Neuronal stem cell (in vitro differentiated cells): ENCODE data around the gene MDFIC.

Source experiments
- DNase-seq: peaks from one replicate; pipeline ENCODE4 v3.0.0-alpha.2; 2013; ENCODE audit warnings: low spot score
- H2AFZ ChIP-seq: one replicate; pipeline ENCODE4 v1.6.1; 2013; ENCODE audit warnings: mild to moderate bottlenecking, low read length, inconsistent platforms
- H2AK5ac ChIP-seq: 2 replicates; pipeline ENCODE4 v1.6.1; 2013; ENCODE audit warnings: low read depth, mild to moderate bottlenecking, inconsistent platforms, low read length, moderate library complexity, mixed read lengths
- H2BK120ac ChIP-seq: 2 replicates; pipeline ENCODE4 v1.6.1; 2013; ENCODE audit warnings: low read depth, mild to moderate bottlenecking, inconsistent platforms, low read length, moderate library complexity, mixed read lengths
- H2BK12ac ChIP-seq: one replicate; pipeline ENCODE4 v1.6.1; 2013; ENCODE audit warnings: low read length, inconsistent platforms
- H2BK15ac ChIP-seq: 2 replicates; pipeline ENCODE4 v1.6.1; 2013; ENCODE audit warnings: mild to moderate bottlenecking, low read length, inconsistent platforms, mixed read lengths
- H2BK5ac ChIP-seq: one replicate; pipeline ENCODE4 v1.6.1; 2013; ENCODE audit warnings: inconsistent platforms, mild to moderate bottlenecking, low read length, moderate library complexity
- H3K14ac ChIP-seq: one replicate; pipeline ENCODE4 v1.6.1; 2013; ENCODE audit warnings: low read length, inconsistent platforms
- H3K18ac ChIP-seq: 2 replicates; pipeline ENCODE4 v1.6.1; 2013; ENCODE audit warnings: low read length, inconsistent platforms
- H3K23ac ChIP-seq: 2 replicates; pipeline ENCODE4 v1.6.1; 2013; ENCODE audit warnings: low read depth, mild to moderate bottlenecking, mixed read lengths, low read length, inconsistent platforms; ENCODE audit not compliant: poor library complexity
- H3K27ac ChIP-seq: replicated peaks from 3 replicates; pipeline ENCODE4 v1.5.1; 2013; ENCODE audit warnings: low read length, inconsistent platforms
- H3K27me3 ChIP-seq, 3 experiments: 2 replicates each; pipeline ENCODE4 v1.6.1; 2013; ENCODE audit warnings: low read length in 3 of 3, mild to moderate bottlenecking in 2 of 3, inconsistent platforms in 1 of 3, low read depth in 1 of 3, mixed read lengths in 1 of 3, moderate library complexity in 1 of 3; ENCODE audit not compliant: control insufficient read depth in 3 of 3, insufficient read depth in 3 of 3
- H3K36me3 ChIP-seq, 2 donors: replicated peaks in 1 of 2; 2 replicates each; pipeline ENCODE4 v1.6.1; 2013; ENCODE audit warnings: low read length in 2 of 2; ENCODE audit not compliant: control insufficient read depth in 2 of 2, insufficient read depth in 2 of 2
- H3K4ac ChIP-seq: 2 replicates; pipeline ENCODE4 v1.6.1; 2013; ENCODE audit warnings: inconsistent platforms, mild to moderate bottlenecking, low read length, moderate library complexity
- H3K4me1 ChIP-seq, 2 donors: 1 replicate in 1 of 2; 2 replicates in 1 of 2; pipeline ENCODE4 v1.6.1; 2013; ENCODE audit warnings: low read length in 2 of 2, low read depth in 1 of 2; ENCODE audit not compliant: control insufficient read depth in 2 of 2, insufficient read depth in 1 of 2
- H3K4me2 ChIP-seq: one replicate; pipeline ENCODE4 v1.6.1; 2013; ENCODE audit warnings: mild to moderate bottlenecking, low read length, inconsistent platforms; ENCODE audit not compliant: insufficient read depth, poor library complexity, severe bottlenecking
- H3K4me3 ChIP-seq, 2 donors: 2 replicates each; pipeline ENCODE4 v1.5.1; 2013; ENCODE audit warnings: low read length in 2 of 2, mild to moderate bottlenecking in 2 of 2, inconsistent platforms in 1 of 2, moderate library complexity in 1 of 2
- H3K79me1 ChIP-seq: one replicate; pipeline ENCODE4 v1.6.1; 2013; ENCODE audit warnings: low read depth, mild to moderate bottlenecking, inconsistent platforms, low read length, moderate library complexity
- H3K9ac ChIP-seq: one replicate; pipeline ENCODE4 v1.6.1; 2013; ENCODE audit warnings: mild to moderate bottlenecking, low read depth, low read length, inconsistent platforms; ENCODE audit not compliant: poor library complexity
- H3K9me3 ChIP-seq, 2 donors: replicated peaks in 1 of 2; 2 replicates each; pipeline versions ENCODE3 to v1.6.1; 2013; ENCODE audit warnings: low read length in 2 of 2, mild to moderate bottlenecking in 2 of 2, inconsistent platforms in 1 of 2, low read depth in 1 of 2, mixed read lengths in 1 of 2, moderate library complexity in 1 of 2; ENCODE audit not compliant: control insufficient read depth in 2 of 2, insufficient read depth in 1 of 2
- H4K8ac ChIP-seq: one replicate; pipeline ENCODE4 v1.6.1; 2013; ENCODE audit warnings: low read depth, mild to moderate bottlenecking, inconsistent platforms, low read length, moderate library complexity
- H4K91ac ChIP-seq: one replicate; pipeline ENCODE4 v1.6.1; 2013; ENCODE audit warnings: low read length, low read depth, mild to moderate bottlenecking, inconsistent platforms; ENCODE audit not compliant: poor library complexity
- WGBS, 2 donors: extraction: QIAGEN DNeasy Blood & Tissue Kit; methylation state at CpG; one replicate each; pipeline ENCODE4 v1.1.7; 2013; ENCODE audit warnings: missing lambda C conversion rate in 2 of 2, mixed read lengths in 1 of 2; ENCODE audit not compliant: insufficient read length in 2 of 2, insufficient replicate concordance in 1 of 2; ENCODE audit errors: extremely low coverage in 2 of 2; 5-methylcytosine and 5-hydroxymethylcytosine counted together

MDFIC gene

DNA sequence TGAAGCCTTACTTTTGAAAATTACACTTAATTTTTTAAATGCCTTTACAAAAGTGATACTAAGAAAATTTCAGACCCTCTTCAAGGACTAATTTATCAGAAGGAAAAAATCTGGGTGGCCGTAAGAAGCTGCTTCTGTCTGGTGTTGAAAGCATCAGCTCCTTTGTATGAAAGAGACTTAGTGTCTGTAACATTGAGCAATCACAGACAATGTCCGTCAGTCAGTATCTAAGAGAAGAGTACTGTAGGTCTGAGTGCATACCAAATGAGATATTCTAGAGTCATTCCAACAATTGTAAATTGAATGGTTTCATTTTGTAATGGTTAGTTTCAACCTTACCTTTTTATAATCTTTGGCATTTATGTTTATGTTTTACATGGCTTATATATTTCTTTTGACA, 11.1 kb upstream of the MDFIC start:
- H3K27ac ChIP-seq: no peak overlapping the region

DNA sequence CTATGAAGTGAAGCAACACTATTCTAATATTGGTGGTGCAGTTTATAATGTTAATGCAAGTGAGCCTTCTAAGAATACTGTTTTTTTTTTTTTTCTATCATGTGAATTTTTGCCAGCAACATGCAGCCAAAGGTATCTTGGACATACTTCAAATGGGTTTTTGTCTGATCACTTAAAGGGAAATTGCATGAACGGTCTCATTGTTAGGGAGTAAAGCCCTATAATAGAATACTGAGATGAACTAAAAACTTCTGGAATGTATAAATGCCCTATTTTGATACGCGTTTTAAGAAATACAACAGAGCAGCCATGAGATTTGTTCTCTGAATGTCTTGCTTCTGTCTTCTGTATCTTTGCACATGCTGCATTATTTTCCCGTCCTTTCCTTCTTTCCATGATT, 10.5 kb upstream of the MDFIC start:
- Histone ChIP-seq H3K9ac (no peak overlapping the region), H2BK120ac (no peak overlapping the region), H3K9me3 (no peaks in the 10 kb centered on the region), H3K18ac (no peak overlapping the region), H3K4me2 (no peak overlapping the region), H3K23ac (no peak overlapping the region), H3K4ac (no peak overlapping the region), H4K8ac (no peak overlapping the region), H2BK5ac (no peak overlapping the region), H2AFZ (no peak overlapping the region), H3K4me3 (no peak overlapping the region), H3K27me3 (no peaks in the 10 kb centered on the region), H3K27ac (no peak overlapping the region), H3K14ac (no peak overlapping the region), H3K79me1 (no peaks in the 10 kb centered on the region), H2BK15ac (no peak overlapping the region), H4K91ac (no peak overlapping the region), H2AK5ac (no peak overlapping the region), H3K36me3 (no peaks in the 10 kb centered on the region), H3K4me1 (no peaks in the 10 kb centered on the region), H2BK12ac (no peak overlapping the region)
- WGBS, 2 donors: no CpG with 5 or more reads among the region's 4 CpGs
- no peak for DNase-seq

More for the DNA sequence above, 11.1 kb upstream of the MDFIC start:
- no peak overlapping the region for H3K4ac ChIP-seq
- no peak overlapping the region for H3K18ac ChIP-seq
- no peak overlapping the region for H3K14ac ChIP-seq
- H3K27me3 ChIP-seq: no peaks in the 10 kb centered on the region
- no peaks in the 10 kb centered on the region for H3K4me1 ChIP-seq
- H2BK5ac ChIP-seq: no peak overlapping the region
- no peaks in the 10 kb centered on the region for H3K79me1 ChIP-seq
- no CpG with 5 or more reads among the region's 2 CpGs for whole genome bisulfite sequencing, 2 donors
- H3K23ac ChIP-seq: no peak overlapping the region
- no peak overlapping the region for H2BK15ac ChIP-seq
- H3K36me3 ChIP-seq: no peaks in the 10 kb centered on the region
- H4K8ac ChIP-seq: no peak overlapping the region
- no peak for DNase-seq
- H2BK12ac ChIP-seq: no peak overlapping the region
- H3K4me3 ChIP-seq: no peak overlapping the region
- H4K91ac ChIP-seq: no peak overlapping the region
- no peak overlapping the region for H3K9ac ChIP-seq
- no peak overlapping the region for H2BK120ac ChIP-seq
- H3K4me2 ChIP-seq: no peak overlapping the region
- no peak overlapping the region for H2AK5ac ChIP-seq
- H2AFZ ChIP-seq: peak overlapping the region; percentile 5
- H3K9me3 ChIP-seq: no peaks in the 10 kb centered on the region

DNA sequence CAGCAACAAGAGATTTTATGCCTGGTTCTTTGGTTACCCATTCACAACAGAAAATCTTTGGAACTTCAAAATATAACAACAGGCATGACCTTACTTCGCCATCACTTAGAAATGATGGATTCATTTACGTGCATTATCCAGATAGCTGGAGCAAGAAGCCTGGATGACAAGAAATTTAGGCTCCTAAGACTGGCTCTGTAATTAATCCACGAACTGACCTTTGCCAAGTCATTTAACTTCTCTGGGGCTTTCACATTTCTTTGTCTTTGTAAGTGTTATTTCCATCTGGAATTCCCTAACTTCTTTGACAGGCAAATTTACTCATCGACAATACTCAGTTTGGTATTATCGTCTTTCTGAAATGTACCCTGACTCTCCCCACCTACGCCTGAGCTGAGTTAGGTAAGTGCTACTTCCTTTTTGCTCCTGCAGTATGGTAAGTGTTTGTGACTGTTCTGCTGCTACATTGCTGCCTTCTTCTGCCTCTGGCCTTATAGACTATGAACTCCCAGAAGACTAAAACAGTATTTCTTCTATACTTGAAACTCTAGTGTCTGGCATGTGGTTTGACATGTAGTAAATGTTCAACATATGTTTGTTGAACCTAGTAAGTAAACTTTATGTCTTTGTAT, 5.5 kb upstream of the MDFIC start:
- no peaks in the 10 kb centered on the region for H3K9me3 ChIP-seq
- H3K36me3 ChIP-seq: no peaks in the 10 kb centered on the region
- H3K18ac ChIP-seq: no peak overlapping the region
- no peak overlapping the region for H4K91ac ChIP-seq
- no peak overlapping the region for H2BK12ac ChIP-seq
- peaks cover 0 to 1% of the 10 kb centered on the region in 2 donors for H3K4me1 ChIP-seq
- no peak overlapping the region for H2BK120ac ChIP-seq
- no peak overlapping the region for H2BK5ac ChIP-seq
- no peak overlapping the region for H2AFZ ChIP-seq
- no peak overlapping the region for H2BK15ac ChIP-seq
- H4K8ac ChIP-seq: no peak overlapping the region
- H3K79me1 ChIP-seq: no peaks in the 10 kb centered on the region
- no peak for DNase-seq
- no peak overlapping the region for H3K4me3 ChIP-seq
- no peak overlapping the region for H3K4me2 ChIP-seq
- H3K23ac ChIP-seq: no peak overlapping the region
- no peak overlapping the region for H3K9ac ChIP-seq
- no peak overlapping the region for H3K4ac ChIP-seq
- no CpG with 5 or more reads among the region's 6 CpGs for WGBS, 2 donors
- H3K27me3 ChIP-seq: no peaks in the 10 kb centered on the region
- H2AK5ac ChIP-seq: no peak overlapping the region
- H3K27ac ChIP-seq: no peak overlapping the region
- H3K14ac ChIP-seq: no peak overlapping the region

DNA sequence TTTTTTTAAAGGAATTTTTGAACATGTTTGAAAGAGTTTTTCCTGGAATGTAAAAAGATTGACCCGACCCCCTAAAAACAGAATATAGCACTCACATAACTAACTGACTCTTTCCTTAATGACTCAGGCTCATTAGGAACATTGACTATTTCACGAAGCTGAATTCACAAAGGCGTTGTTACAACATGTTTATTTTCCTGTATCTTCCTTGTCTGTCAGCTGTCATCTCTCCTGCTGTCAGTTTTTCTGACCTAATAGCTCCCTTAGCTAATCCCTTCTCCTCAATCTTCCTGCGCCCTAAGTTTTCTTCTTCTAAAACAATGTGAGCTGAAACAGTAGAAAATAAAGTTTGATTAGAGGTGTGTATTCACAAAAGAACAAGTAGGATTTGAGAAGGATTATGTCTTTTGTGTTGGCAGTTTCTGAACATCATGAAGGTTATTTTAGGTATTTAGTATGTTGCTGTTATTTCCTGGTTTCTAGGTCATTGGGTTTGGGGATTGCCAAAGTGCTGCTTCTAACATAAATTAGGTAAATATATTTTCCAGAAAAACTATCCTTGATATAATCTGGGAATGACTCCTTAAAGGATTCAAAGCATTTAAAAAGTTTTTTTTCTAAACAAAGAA, 4.6 kb upstream of the MDFIC start:
- no peak overlapping the region for H2BK120ac ChIP-seq
- H3K9me3 ChIP-seq: no peaks in the 10 kb centered on the region
- H3K14ac ChIP-seq: no peak overlapping the region
- no peak overlapping the region for H3K4me2 ChIP-seq
- no peaks in the 10 kb centered on the region for H3K36me3 ChIP-seq
- H3K4ac ChIP-seq: no peak overlapping the region
- H3K9ac ChIP-seq: no peak overlapping the region
- no peak overlapping the region for H2BK12ac ChIP-seq
- H2BK5ac ChIP-seq: no peak overlapping the region
- H3K27ac ChIP-seq: no peak overlapping the region
- no CpG with 5 or more reads among the region's 4 CpGs for WGBS, 2 donors
- H4K8ac ChIP-seq: no peak overlapping the region
- H2AK5ac ChIP-seq: no peak overlapping the region
- no peaks in the 10 kb centered on the region for H3K79me1 ChIP-seq
- no peak overlapping the region for H2BK15ac ChIP-seq
- H3K4me3 ChIP-seq: no peak overlapping the region
- H3K18ac ChIP-seq: no peak overlapping the region
- H3K27me3 ChIP-seq: no peaks in the 10 kb centered on the region
- no peak for DNase-seq
- H3K4me1 ChIP-seq: peaks cover 0 to 1% of the 10 kb centered on the region in 2 donors
- no peak overlapping the region for H3K23ac ChIP-seq
- H4K91ac ChIP-seq: no peak overlapping the region
- H2AFZ ChIP-seq: no peak overlapping the region
